Mucosa of gallbladder (tissue), 1 donor: Measurements from ENCODE around the gene CARD9. TPM values are rescaled to one million over a fixed set of nuclear protein-coding genes. Genes with fewer than 3 reads are reported as not detected.
"Not testable (repeated sequence)": the region's sequence is repeated elsewhere in the genome, so short reads cannot be mapped to it uniquely, and the experiment has no call there.

ENCODE experiments used
- DNase-seq: peaks from one replicate; pipeline ENCODE4 v3.0.0-alpha.2; 2020; ENCODE audit warnings: low spot score
- total RNA-seq: library from RNA; stranded (reverse); gene quantifications from one replicate; pipeline ENCODE4 v1.2.1, GENCODE V29; 2021
- donor health status: DM: no; HTN: no; CAD: no.

Gene CARD9
- total RNA-seq, 1 donor from 2014 or later: 8.2 TPM

DNA sequence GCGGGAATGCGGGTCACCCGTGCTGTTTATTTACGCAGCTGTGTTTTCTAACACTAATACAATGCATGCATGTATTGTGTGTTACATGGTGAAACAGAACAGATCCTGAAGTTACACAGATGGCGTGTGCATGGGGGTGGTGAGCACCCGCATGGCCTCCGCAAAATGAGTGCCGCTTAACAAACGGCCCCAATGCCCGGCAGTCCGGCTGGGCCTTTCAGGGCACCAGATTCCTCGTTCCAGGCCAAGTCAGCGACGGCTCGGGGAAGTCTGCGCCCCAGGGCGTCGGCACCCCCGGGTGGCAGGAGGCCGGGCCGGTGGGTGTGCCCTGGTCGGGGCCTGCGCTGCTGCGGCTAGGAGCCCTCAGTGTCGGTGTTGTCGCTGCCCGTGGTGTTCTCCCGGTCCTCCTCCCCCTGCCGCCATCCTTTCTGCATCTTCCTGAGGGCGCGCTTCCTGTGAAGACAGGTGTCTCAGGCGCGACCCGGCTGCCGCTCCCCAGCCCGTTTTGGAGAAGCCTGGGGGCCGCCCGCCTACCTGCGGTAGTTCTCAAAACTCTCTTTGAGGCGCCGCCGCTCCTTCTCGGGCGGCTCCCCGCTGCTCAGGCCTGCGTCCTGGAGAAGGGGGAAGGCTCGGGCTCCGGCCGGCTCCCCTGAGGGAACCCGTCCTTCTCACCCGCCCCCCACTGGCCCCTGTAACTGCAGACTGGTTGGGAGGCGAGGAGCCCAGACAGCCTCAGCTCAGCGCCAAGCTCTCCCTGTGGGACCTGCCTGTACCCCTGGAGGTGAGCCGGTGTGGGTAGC, 9.3 kb downstream of the CARD9 start:
- no peak for DNase-seq

DNA sequence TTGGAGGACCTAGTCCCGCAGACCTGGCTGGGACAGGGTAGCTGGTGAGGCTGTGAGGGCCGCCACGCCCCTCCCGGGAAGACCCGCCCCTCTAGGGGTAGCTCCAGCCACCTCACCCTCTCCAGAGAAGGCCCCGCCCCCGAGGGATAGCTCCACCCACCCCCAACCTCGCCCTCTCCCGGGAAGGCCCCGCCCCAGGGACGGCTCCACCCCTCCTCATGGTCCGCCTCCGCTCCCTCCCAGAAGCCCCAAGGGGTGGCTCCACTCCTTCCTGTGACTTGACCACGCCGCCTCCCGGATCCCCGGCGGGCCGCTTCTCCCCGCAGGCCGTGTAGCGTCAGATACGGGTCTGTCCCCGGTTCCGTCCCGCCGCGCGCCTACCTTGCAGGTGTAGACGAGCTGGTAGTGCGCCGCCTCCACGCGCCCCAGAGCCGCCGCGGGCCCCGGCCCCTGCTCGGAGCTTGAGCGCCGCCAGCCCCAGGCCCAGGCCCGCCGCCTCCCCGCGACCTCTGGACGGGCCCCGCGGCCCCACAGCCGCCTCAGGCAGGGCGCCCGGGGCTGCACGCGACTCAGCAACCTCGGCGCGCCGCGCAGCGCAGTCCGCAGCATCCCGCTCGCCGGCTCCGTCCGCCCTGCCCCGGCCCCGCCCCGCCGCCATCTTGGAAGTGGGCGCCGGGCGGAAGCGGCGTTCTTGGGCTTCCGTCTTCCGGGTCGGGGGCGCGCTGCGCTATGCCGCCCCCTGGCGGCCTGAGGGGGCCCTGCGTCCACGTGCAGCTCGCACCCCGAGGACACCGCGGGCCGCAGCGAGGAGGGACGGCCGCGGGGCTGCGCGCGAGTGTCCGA, 10.1 kb downstream of the CARD9 start, which contains the start of gene DNLZ:
Gene DNLZ (minus strand): TSS at position 639 of the 843 bp plus-strand sequence. CDS start 30 bp downstream, at position 609.
- peak; percentile 97 for DNase-seq

DNA sequence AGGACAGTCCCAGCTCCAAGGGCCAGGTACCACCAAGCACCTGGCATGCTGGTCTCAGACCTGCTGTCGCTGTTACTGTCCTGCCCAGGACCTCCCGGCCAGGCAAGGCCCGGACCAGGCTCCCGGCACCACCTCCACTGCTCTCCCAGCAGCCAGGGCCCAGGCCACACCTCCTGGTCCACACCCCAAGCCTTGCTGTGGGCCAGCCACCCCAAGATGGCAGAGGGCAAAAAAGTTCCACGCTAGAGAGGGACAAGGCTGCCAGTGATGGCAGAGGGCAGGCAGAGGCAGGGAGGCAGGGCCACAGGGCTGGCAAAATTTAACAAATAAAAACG, 11.1 kb downstream of the CARD9 start:
- DNase-seq: no peak

DNA sequence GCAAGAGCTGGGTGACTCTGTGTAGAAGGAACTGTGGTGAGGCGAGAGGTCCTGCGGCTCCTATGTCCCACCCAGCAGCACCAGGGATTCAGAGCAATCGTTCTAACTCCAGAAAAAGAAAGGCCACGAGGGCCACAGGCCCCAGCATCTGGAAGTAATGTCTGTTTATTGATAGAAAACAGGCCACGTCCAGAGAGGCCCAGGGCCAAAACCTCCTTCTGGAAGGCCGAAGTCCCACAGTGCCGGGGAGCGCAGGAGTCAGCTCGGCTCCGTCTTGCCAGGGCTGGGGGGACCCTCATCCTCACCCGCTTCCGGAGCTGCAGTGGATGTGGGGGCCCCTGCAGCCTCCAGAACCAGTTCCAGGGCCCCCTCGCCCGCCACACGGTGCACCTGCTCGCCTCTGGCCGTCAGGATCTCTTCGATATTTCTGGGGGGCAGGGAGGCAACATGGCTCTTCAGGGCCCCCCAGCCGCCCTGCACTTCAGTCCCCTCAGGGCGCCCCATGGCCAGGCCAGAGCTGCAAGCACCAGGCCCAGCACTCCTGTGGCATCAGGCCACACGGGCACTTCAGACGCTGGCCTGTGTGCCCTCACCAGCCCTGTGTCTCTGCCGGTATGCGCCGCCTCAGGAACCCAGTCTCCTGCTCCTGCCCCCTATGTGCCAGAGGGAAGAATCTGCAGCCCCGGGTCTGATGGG, 11.6 kb downstream of the CARD9 start:
- peak; percentile 46 for DNase-seq

DNA sequence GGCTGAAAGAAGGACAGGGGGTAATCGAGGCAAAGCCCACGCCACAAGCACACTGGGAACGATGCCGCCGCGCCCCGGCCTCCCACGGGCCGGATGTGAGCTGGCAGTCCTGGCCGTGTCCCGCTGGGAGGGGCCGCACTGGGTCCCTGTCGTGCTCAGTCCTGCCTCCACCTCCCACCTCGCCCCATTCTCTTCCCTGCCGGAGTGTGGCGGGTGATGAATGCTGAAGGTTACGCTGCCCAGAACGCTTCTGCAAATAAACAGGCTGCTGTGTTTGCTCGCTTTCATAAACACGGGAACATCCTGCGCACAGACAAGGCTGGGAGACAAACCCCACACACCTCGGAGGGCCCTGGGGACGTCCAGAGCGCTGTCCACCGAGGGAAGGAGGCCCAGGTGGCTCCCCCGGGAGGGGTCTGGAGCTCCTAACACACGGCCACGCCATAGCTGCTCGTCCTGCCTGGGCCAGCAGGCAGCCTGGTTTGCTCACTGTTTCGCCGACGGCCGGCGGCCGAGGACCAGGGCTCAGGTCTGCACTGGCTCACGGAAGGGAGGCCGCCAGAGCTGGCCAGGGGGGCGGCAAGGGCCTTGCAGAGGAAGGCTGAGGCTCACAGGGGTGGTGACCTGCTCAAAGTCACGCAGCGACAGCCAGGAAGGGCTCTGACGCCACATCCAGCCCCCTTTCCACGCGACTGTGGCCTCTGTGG, 12.3 kb downstream of the CARD9 start:
- peak; percentile 53 for DNase-seq

DNA sequence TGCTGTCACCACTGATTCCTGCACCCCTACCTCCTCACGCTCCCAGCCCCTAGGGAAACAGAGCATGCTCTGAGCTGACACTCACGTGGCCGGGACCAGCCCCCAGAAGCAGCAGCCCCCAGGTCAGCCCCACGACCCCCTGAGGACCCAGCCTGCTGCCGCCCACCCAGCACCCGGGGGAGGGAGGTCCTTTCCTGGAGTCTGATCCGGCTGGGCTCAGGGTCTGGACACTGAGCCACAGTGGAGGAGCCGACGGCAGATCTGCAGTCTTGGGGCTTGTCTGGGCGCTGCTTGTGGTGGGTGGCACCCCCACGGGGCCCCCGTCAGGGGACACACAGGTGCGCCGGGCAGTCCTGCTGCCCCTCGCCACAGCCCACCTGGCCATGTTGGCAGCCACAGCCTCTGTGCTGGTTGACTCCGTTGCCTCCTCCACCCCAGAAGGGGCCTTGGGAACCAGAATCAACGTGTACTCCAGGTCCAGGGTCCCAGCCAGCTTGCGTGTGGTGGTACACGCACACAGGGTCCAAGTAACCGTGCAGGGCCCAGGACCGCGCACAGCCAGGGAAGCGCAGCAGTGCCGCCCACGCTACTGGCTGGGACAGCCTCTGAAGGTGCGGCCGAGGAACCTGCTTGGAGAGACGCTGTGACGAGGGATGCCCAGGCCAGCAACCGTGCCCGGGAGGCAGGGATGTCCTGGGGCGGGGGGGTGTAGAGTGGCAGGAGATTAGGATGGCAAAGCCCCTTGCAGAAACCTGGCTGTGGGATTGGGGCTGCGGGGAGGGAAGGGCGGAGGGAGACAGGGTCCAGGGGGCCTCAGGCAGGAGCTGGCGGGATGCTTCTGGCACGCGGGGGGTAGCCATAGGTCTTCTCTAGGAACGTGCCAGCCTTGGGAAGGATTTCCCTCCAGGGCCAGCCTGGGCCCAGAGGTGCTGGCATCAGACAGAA, 13.4 kb downstream of the CARD9 start:
- no peak for DNase-seq

DNA sequence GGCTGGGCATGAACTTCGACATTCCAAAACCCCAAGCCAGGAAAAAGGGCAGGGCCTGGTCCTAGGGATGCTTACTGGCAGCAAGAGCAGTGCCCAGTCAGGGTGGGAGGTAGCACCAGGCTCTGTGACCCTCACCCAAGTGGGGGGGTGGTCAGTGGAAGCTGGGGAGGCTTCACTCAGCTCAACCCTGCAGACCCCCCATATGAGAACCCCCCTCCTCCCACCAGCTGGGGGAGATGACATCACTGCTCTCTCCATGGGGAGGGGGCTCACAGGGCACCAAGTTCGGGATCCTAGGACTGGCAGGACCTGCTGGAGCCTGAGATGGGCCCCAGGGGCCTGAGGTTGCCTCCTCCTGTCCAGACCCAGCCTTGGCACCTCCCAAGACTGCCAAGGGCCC, 14.6 kb downstream of the CARD9 start:
- DNase-seq: no peak

DNA sequence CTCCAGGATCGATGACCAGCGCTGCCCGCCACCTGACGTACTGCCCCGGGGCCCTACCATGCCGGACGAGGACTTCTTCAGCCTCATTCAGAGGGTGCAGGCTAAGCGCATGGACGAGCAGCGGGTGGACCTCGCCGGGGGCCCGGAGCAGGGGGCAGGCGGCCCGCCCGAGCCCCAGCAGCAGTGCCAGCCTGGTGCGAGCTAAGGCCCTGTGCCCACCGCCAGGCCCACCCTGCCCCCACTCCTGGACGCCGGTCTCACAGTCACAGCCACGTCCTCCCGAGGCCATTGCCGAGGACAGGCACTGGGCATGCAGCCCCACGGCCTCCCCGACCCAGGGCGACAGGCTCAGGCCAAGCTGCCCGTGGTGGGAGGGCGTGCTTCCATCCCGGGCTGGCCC, 15.5 kb downstream of the CARD9 start:
- no peak for DNase-seq

DNA sequence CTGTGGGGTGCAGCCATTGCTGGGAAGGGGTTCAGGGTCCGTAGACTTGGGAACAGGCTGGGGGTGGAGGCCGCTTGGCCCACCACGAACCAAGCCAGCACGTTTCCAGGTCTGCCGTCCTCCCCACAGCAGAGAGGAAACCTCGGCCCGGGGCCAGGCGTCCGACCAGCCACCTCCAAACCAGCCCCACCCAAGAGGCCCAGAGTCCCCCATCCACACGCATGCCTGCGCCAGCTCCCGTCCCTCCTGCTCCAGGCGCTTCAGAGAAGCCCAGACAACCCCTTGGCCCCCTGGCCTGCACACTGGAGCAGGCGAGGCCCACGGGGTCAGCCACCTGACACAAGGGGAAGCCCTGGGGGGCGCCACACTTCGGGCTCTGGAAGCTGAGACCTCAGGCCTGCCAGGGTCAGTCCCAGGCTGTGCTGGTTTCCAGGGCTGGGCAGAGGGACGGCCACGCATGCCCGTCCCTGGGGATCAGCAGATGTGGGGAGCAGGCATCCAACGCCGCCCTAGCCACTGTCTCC, 16.2 kb downstream of the CARD9 start:
- DNase-seq: no peak

DNA sequence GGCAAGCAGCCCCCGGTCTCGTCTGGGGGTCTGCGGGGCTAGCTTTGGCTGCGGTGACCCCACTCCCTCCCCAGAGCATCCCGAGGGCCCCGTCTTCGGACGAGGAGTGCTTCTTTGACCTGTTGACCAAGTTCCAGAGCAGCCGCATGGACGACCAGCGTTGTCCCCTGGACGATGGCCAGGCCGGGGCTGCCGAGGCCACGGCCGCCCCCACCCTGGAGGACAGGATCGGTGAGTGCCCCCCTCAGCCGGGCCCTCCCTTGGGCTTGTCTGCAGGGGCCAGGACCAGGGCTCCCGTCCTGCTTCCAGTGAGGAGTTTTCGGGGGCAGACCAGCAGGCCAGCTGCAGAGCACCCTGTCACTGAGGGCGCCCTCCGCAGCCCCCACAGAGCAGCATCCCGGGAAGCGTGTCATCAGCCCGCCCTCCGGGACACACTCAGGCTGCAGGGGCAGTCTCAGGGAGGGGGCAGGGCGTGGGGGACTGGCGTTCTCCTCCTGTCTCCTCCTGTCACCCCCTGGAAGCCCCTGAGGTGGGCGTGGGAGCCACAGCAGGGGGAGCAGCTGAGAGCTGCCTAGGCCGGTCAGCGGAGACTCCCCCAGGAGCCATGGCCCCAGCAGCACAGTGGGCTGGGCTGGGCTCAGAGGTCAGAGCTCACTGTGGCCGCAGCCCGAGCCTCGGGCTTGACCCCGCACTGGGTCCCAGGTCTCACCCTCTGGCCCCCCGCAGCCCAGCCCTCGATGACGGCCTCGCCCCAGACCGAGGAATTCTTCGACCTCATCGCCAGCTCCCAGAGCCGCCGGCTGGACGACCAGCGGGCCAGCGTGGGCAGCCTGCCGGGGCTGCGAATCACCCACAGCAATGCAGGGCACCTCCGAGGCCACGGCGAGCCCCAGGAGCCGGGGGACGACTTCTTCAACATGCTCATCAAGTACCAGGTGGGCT, 17.6 kb downstream of the CARD9 start:
- DNase-seq: no peak

DNA sequence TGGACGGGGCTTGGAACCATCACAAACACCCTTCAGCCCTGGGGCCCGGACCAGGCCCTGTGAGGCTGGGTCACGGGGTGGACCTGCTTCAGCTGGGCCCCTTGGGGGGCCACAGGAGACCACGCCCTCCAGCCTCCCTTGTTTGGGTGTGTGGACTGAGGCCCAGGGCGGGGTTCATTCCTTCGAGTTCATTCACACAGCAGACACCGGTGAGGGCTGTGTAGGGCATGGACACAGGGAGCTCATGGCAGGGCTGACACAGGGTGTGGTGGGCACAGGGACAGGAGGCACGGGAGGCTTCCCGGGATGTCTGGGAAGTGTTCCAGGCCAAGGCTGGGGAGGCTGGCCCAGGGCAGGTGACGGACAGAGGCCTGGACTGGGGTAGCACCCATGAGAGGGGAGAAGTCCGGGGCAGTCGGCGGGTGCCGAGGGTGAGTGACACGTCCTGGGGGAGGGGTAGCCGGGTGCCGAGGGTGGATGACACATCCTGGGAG, 18.8 kb downstream of the CARD9 start:
- DNase-seq: peak; percentile 46

DNA sequence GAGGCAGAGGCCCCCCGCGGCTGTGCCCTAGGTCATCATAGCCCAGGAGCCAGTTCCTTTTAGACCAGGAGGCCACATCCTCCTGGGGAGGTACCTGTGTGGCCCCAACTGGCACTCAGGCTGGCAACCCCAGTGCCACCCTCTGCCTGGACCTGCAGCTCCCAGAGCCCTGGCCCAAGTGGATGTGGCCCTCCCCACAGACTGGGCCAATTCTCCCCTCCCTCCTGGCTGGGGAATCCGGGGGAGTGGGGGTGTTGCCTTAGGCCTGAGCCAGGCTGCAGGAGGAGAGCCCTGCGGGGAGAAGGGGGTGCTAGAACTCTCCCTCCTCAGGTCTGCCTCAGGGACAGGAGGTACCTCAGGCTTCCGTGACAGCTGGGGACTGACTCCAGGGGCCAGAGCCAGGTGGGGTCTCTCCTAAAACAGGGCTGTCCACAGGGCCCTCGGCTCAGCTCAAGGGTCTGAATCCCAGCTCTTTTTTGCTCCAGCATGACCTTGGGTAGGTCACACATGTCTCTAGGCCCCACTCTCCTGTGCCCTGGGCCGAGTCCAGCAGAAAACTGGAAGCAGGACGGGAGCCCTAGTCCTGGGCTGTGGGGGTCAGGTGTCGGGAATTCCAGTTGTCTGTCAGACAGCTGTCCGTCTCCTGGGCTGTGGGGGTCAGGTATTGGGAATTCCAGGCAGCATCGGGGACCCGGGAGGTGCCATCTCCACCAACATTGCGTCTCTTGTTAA, 19.5 kb downstream of the CARD9 start:
- DNase-seq: no peak

DNA sequence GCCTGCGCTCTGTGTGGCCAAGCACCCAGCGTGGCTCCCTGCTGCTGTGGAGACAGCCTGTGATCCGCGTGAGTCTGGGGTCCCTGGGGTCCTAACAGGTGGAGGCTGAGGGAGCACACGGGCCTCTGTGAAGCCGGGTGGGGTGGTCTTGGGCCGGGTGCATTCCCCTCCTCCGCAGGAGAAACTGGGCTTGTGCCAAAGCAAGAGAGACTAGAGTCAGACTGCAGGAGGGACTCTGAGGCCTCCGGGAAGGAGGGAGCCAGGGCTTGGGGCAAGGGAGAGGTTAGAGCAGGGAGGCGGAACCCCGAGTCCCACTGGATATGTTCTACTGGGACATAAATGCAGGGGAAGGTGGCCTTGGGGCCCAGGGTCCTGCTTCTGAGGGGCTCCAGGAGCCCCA, 20.4 kb downstream of the CARD9 start:
- no peak for DNase-seq

DNA sequence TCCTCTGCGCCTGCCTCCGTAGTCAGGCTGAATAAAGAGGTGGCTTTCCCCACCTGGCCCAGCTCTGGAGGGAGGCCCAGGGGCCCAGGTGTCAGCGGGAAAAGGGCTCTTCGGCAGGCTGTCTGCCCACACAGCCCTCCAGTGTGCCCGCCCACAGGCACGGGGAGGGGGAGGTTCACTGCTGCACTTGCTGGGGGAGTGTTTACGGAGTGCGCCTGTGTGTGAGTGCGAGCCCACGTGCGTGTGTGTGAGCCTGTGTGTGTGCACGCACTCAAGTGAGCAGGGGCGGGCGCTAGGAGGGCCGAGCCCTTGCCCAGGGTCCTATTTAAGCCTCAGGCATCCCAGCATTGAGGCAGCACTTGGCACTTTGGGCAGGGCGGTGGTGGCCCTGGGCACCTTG, 20.8 kb downstream of the CARD9 start:
- DNase-seq: no peak

DNA sequence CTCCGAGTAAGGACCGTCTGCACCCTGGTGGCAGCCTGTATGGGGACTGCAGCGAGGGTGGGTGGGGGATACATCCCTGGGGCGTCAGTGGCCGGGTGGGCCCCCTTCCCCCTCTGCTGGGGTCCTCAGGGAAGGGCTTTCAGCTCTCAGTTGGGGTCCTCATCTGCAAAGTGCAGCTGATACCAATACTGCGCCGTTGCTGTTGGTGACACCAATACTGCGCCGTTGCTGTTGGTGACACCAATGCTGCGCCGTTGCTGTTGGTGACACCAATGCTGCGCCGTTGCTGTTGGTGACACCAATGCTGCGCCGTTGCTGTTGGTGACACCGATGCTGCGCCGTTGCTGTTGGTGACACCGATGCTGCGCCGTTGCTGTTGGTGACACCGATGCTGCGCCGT, 21.6 kb downstream of the CARD9 start:
- DNase-seq: not testable (repeated sequence)

DNA sequence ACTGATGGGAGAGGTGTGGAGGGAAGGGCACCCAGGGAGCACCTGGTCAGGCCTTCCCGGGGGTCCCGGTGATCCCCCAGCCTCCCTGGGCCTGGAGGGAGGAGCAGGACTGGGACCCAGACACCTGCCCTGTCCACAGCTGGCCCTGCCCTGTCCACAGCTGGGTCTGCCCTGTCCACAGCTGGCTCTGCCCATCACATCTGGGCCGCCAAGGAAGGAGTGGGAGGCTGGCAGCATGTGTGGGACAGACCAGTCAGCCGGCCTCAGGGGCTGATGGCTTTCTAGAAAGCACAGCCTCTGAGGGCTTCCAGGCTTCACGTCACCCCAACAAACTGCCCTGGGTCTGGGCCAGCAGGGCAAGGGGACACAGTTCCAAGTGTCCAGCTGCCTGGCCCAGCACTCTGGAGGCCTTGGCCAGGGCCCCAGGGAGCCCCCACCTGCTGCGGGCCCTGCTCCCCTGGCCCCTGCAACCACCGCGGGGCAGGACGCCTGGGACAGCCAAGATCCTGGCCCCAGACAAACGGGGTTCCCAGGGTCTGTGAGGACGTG, 22.1 kb downstream of the CARD9 start:
- DNase-seq: no peak

DNA sequence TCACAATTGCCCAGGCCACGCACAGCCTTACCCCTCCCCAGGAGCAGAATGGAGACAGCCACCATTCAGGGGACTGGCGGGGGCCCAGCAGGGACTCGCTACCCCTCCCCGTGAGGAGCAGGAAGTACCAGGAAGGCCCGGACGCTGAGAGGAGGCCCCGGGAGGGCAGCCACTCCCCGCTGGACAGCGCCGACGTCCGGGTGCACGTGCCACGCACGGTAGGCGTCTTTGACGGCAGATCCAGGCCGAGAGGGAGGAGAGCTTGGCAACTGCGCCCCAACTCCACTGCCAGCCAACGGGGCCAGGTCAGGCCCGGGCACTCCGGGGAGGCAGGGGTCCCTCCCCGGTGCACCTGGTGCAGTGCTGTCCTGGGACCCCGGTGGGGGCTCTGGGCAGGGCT, 23.9 kb downstream of the CARD9 start:
- no peak for DNase-seq

DNA sequence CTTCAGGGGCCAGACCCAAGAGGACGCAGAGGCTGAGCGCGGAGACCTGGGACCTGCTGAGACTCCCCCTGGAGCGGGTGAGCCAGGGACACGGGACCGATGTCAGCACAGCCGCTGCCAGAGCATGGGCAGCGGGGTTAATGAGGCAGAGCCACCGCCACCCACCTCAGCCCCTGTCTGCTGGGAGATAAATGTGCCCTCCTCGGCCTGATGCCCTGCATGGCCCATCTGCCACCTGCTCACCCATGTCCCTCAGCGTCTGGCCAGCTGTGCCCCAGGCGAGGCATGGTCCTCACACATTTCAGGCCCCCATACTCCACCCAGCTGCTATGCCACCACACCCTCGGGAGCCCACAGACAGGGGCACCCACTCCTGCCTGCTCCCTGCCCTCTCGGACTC, 24.8 kb downstream of the CARD9 start:
- DNase-seq: no peak
